ENCODE results near the gene TAMM41.
A peak's percentile ranks its signal among the peaks of the same experiment; 100 is the strongest.
"Not testable (repeated sequence)": the region's sequence is repeated elsewhere in the genome, so short reads cannot be mapped to it uniquely, and the experiment has no call there.

The TAMM41 gene

DNA sequence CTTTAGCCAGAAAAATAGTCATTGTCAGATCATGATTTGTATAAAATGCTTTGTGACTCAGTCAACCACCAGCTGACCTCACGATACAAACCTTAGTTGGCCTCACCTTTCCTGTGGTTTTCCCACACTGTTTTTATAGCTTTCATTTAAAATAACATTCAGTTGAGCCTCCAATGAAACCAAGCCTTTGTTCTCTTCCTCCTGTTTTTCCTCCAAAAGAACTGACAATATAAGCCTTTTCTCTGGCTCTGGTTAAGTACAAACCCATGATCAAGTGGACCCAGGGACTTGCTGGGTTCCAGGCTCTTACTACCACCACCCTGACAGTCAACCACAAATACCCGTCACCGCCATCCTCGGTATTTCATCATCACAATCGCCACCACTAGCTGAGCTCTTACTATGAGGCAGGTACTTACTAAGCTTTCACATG is 81.7 kb downstream of the TAMM41 start:
- peak; percentile 86 for DNase-seq (ENCODE audit: low spot score)

DNA sequence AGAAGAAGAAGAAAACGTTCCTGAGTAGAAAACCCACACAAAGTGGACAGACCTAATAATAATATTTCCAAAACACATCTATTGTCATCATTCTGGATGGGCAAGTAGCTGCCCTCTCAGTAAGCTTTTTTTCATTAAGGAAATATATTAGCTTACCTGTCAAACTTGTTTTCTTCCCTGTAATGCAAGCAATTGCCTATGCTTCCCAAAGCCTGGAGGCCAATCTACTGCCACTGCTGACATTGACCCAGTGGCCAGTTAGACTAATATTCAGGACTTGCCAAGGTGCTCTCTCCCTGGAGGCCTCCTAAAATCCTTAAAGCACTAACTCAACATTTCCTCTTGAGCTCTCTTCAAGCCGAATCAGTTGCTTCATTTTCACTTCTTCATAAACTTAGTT is 86.7 kb downstream of the TAMM41 start:
- DNase-seq (ENCODE audit: low spot score): no peak

DNA sequence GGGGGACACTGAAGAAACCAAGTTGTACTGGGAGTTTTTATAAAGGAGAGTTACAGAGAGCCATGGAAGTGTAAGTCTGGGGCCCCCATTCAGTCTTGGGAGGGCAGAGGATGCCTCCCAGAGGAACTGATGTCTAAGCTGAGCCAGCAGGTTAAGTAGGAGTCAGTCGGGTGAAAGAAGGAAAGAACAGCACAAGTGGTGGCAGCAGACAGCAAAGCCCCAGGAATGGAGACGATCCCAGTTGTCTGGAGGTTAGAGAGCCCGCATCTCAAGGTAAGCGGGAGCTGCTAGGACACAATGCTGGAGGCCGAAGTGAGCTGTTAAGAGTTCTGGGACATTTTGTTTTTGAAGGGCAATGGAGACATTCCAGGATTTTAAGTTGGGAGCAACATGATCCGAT is 88.8 kb downstream of the TAMM41 start:
- no peak for DNase-seq (ENCODE audit: low spot score)

DNA sequence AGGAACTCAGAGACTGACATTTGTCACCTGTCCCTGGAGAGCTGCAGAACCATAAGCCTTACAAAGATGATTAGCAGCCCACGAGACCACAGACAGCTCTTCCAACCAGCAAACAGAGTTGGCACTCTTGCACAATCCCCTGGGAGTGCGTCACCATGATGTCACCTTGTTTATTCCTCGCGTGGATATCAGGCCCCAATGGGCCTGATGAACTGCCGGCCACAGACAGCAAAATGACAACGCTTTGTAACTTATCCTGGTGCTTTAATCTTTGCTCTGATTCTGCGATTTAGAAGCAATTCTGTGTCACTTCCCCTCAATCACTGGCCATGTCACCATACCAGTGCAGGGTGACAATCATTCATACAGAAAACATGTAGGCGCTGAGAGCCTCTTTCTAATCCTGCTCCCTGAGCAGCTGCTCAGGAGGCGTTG is 89.2 kb downstream of the TAMM41 start:
- no peak for DNase-seq (ENCODE audit: low spot score)

DNA sequence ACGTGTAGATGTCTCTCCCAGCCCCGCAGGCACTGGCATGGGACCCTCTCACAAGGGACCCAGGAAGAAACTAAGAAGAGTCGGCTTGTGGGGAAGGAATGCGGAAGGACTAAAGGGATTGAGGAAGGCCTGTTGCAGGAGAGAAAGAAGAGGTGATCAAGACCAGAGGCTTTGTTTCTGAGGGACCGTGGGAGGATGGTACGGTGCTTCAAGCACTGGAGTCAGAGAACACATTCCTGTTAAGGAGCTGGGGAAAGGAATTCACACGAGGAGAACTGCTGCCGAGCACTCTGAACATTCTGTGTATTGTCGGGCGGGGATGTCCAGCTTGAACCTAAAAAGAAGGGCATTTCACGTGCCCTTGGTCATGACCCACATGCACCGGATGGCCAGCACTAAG is 91.4 kb downstream of the TAMM41 start:
- no peak for DNase-seq (ENCODE audit: low spot score)

DNA sequence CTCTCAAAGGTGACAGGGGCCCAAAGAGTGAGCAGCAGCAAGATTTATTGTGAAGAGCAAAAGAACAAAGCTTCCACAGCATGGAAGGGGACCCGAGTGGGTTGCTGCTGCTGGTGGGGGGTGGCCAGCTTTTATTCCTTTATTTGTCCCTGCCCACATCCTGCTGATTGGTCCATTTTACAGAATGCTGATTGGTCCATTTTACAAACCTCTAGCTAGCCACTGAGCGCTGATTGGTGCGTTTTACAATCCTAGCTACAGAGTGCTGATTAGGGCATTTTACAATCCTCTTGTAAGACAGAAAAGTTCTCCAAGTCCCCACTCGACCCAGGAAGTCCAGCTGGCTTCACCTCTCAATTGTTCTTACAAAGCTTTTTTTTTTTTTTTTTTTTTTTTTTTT is 94.4 kb downstream of the TAMM41 start:
- DNase-seq (ENCODE audit: low spot score): not testable (repeated sequence)

DNA sequence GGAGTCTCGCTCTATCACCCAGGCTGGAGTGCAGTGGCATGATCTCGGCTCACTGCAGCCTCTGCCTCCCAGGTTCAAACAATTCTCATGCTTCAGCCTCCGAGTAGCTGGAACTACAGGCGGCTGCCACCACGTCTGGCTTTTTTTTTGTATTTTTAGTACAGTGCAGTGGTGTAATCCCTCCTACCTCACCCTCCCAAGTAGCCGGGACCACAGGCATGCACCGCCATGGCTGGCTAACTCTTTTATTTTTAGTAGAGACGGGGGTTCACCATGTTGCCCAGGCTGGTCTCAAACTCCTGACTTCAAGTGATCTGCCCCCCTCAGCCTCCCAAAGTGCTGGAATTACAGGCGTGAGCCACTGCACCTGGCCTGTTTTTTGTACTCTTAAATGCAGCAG is 98.4 kb downstream of the TAMM41 start:
- not testable (repeated sequence) for DNase-seq (ENCODE audit: low spot score)
